Measurements from ENCODE around the gene CCND1.

CCND1 gene

DNA sequence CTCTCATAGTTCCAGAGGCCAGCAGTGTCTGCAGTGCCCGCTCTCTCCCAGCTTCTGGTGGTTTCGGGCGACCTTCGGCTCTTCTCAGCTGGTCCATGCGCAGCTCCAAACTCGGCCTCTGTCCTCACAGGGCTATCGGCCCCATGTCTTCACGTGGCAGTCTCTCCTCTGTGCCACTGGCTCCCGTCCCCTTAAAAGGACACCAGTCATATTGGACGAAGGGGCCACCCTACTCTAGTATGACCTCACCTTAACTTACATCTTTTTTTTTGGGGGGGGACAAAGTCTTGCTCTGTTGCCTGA is 20.4 kb downstream of the CCND1 start:
- Histone ChIP-seq H3K79me2 (ENCODE audit: control insufficient read depth, low read length) (no peaks in the 10 kb centered on the region), H3K4me2 (ENCODE audit: low read length) (no peak overlapping the region), H3K36me3 (ENCODE audit: control insufficient read depth, low read length) (peaks cover 2% of the 10 kb centered on the region; the same call in 1 of the 2 replicates), H3K27ac (ENCODE audit: low read depth, low read length) (no peak overlapping the region), H3K9me3 (ENCODE audit: control insufficient read depth, insufficient read depth, low read length) (no peaks in the 10 kb centered on the region), H3K9me2 (replicated peaks; ENCODE audit: control insufficient read depth, low read length) (no peaks in the 10 kb centered on the region), H4K20me1 (ENCODE audit: control insufficient read depth, insufficient read depth, low read depth, low read length) (no peaks in the 10 kb centered on the region), H3F3A (ENCODE audit: control insufficient read depth, insufficient read depth) (no peaks in the 10 kb centered on the region), H3K27me3 (ENCODE audit: control insufficient read depth, low read length) (no peaks in the 10 kb centered on the region), H3K4me3 (ENCODE audit: low read length) (no peak overlapping the region), H3K4me1 (ENCODE audit: control insufficient read depth, low read length) (no peaks in the 10 kb centered on the region)
- no peak for TF ChIP-seq EZH2phosphoT487 (IDR thresholded peaks at IDR 0.05; ENCODE audit: borderline replicate concordance, low read length)
- TF ChIP-seq, protein P1, sequence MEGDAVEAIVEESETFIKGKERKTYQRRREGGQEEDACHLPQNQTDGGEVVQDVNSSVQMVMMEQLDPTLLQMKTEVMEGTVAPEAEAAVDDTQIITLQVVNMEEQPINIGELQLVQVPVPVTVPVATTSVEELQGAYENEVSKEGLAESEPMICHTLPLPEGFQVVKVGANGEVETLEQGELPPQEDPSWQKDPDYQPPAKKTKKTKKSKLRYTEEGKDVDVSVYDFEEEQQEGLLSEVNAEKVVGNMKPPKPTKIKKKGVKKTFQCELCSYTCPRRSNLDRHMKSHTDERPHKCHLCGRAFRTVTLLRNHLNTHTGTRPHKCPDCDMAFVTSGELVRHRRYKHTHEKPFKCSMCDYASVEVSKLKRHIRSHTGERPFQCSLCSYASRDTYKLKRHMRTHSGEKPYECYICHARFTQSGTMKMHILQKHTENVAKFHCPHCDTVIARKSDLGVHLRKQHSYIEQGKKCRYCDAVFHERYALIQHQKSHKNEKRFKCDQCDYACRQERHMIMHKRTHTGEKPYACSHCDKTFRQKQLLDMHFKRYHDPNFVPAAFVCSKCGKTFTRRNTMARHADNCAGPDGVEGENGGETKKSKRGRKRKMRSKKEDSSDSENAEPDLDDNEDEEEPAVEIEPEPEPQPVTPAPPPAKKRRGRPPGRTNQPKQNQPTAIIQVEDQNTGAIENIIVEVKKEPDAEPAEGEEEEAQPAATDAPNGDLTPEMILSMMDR (IDR thresholded peaks at IDR 0.05; ENCODE audit: low read depth, low read length, poor library complexity, severe bottlenecking) = no peak

DNA sequence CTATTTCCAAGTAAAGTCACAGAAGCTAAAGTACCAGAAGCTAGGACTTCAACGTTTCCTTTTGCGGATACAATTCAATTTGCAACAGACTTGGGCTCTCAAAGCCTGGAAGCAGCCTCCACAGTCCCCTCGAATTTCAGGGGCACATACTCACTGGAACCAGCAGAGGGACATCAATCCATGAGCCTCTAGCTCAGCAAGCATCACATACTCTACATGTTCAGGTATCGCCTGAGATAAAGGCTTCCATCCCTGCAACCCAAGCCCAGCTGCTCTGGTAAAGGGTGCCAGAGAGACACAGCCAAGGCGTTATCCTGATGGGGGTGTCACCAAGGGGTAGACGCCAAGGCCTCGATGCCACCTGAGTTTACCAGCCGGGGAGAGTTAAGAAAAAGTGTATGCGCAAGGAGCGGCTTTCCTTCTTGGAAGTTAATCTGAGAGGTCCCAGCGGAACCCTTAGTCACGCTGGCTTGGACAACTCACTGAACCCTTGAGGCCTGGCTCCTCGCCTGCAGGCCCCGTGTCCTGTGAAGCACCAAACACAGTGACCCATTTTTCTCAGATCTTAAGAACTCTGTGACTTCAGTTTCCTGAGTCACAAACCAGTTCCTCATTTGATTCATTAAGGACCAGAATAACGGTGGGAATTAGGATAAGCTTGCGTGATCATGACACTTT is 21.2 kb downstream of the CCND1 start:
- Histone ChIP-seq H4K20me1 (ENCODE audit: control insufficient read depth, insufficient read depth, low read depth, low read length) (no peaks in the 10 kb centered on the region), H3K27me3 (ENCODE audit: control insufficient read depth, low read length) (no peaks in the 10 kb centered on the region), H3K9me3 (ENCODE audit: control insufficient read depth, insufficient read depth, low read length) (no peaks in the 10 kb centered on the region), H3F3A (ENCODE audit: control insufficient read depth, insufficient read depth) (no peaks in the 10 kb centered on the region), H3K4me2 (ENCODE audit: low read length) (no peak overlapping the region), H3K4me1 (ENCODE audit: control insufficient read depth, low read length) (no peaks in the 10 kb centered on the region), H3K4me3 (ENCODE audit: low read length) (no peak overlapping the region), H3K27ac (ENCODE audit: low read depth, low read length) (no peak overlapping the region), H3K9me2 (replicated peaks; ENCODE audit: control insufficient read depth, low read length) (no peaks in the 10 kb centered on the region), H3K79me2 (ENCODE audit: control insufficient read depth, low read length) (no peaks in the 10 kb centered on the region), H3K36me3 (ENCODE audit: control insufficient read depth, low read length) (peaks cover 2% of the 10 kb centered on the region; the same call in 1 of the 2 replicates)
- no peak for TF ChIP-seq EZH2phosphoT487 (IDR thresholded peaks at IDR 0.05; ENCODE audit: borderline replicate concordance, low read length)
- TF ChIP-seq, protein P1 (IDR thresholded peaks at IDR 0.05; ENCODE audit: low read depth, low read length, poor library complexity, severe bottlenecking) = no peak

DNA sequence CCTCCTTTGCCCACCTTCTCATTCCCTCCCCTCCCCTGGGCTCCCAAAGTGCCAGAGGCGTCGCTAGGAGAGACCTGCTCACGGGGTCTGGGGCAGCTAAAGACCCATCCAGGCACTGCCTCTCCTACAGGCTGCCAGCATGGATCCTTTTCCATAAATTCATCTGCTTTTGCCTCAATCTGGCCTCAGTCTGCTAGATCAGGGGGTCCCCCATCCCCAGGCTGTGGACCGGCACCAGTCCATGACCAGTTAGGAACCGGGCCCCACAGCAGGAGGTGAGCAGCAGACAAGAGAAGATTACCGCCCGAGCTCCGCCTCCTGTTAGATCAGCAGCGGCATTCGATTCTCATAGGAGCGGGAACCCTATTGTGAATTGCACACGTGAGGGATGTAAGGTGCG is 21.9 kb downstream of the CCND1 start:
- Histone ChIP-seq H3K36me3 (ENCODE audit: control insufficient read depth, low read length) (peaks cover 5% of the 10 kb centered on the region; the same call in 1 of the 2 replicates), H3K9me3 (ENCODE audit: control insufficient read depth, insufficient read depth, low read length) (no peaks in the 10 kb centered on the region), H3K27me3 (ENCODE audit: control insufficient read depth, low read length) (no peaks in the 10 kb centered on the region), H3K4me3 (ENCODE audit: low read length) (no peak overlapping the region), H3K9me2 (replicated peaks; ENCODE audit: control insufficient read depth, low read length) (no peaks in the 10 kb centered on the region), H3K27ac (ENCODE audit: low read depth, low read length) (no peak overlapping the region), H3K79me2 (ENCODE audit: control insufficient read depth, low read length) (no peaks in the 10 kb centered on the region), H3F3A (ENCODE audit: control insufficient read depth, insufficient read depth) (no peaks in the 10 kb centered on the region), H3K4me2 (ENCODE audit: low read length) (no peak overlapping the region), H4K20me1 (ENCODE audit: control insufficient read depth, insufficient read depth, low read depth, low read length) (no peaks in the 10 kb centered on the region), H3K4me1 (ENCODE audit: control insufficient read depth, low read length) (no peaks in the 10 kb centered on the region)
- TF ChIP-seq, protein P1 (IDR thresholded peaks at IDR 0.05; ENCODE audit: low read depth, low read length, poor library complexity, severe bottlenecking) = no peak
- no peak for TF ChIP-seq EZH2phosphoT487 (IDR thresholded peaks at IDR 0.05; ENCODE audit: borderline replicate concordance, low read length)

Data from DOHH2 (cell line).